ENCODE results near the gene DCANP1. TPM values are rescaled to one million over a fixed set of nuclear protein-coding genes. Genes with fewer than 3 reads are reported as not detected.

The DCANP1 gene
- polyA plus RNA-seq, 2 of the 4 experiments (the other 2 are of a cell fraction), result not detected

GRCh38 chr5:135494196-135494595, 47.0 kb upstream of the DCANP1 start (continued):
- TF ChIP-seq ZSCAN20 (CRISPR knock-in tag; IDR thresholded peaks at IDR 0.05) (no peak), EHF (CRISPR knock-in tag; IDR thresholded peaks at IDR 0.05) (no peak)

DNA sequence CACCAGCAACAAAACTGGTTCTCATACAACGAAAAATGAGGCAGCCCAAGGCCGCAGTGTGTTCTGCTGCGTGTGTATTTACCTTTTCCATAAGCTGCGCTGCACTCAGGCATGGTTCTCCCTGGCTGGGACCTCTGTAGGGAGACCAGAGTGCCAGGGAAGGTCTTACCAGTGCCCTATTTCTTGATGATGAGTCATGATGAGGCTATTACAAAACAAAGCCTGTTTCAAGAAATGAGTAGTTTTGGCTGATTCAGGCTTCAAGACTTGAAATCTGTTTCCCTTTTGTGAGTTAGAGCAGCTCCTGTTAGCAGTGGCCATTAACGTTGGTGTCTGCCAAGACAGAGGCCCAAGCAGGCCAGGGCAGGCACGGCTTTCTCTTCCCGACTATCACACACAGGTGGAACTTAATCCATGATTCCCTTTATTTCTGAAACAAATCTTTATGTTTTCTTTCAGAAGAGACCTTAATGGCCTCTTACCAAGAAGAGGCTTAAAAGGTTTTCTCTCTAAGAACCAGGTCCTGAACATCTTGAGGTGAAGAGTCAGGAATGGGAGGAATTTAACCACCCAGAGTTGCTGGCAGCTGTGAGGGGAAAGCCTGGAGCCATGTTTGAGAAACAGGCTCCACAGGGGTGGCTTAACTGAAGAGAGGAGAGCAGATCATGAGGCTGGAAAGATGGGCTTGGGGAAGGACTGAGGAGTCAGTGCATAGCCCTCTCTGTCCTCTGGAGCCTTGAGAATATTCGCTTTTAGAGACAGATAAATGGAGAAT, 46.4 kb upstream of the DCANP1 start:
- TF ChIP-seq CEBPB (IDR thresholded peaks at IDR 0.05), result peak; percentile 42 to 51; a peak in 3 of 4 replicates
- TF ChIP-seq FOSL2 (IDR thresholded peaks at IDR 0.05), result peak; percentile 55; the same call in 1 of the 2 replicates
- peak; percentile 68 for TF ChIP-seq FOSL2 (CRISPR knock-in tag; IDR thresholded peaks at IDR 0.05)
- peak; percentile 11 for TF ChIP-seq MAFK (IDR thresholded peaks at IDR 0.05; ENCODE audit: partially characterized antibody)
- TF ChIP-seq RAD21 (conservative IDR thresholded peaks at IDR 0.05 in 1 of 2, IDR thresholded peaks at IDR 0.05 in 1 of 2), result no peak
- 0 out of 2 replicates have a peak, but pooled peaks have one; percentile 24 for TF ChIP-seq NFE2L2 (conservative IDR thresholded peaks at IDR 0.05; ENCODE audit: low read length)
- H3K4me2 ChIP-seq, result peak overlapping the region; percentile 16; the same call in 2 of the 3 replicates
- WGBS (ENCODE audit: missing lambda C conversion rate), result 55% methylated on average over 8 of the region's 8 CpGs
- peaks cover 25% of the 10 kb centered on the region; the same call in 2 of the 3 replicates for H3K4me1 ChIP-seq
- peak overlapping the region; percentile 53 to 79; a peak in 5 of 6 replicates for H3K27ac ChIP-seq
- no peaks in the 10 kb centered on the region for H3K9me3 ChIP-seq
- CTCF ChIA-PET, result interaction anchor here (0.9 to 6.1 kb wide), 9 partner anchors 19 to 73 kb away, joined by 3 to 43 read pairs (median 5); no protein-coding TSS in a partner anchor
- DNase-seq (ENCODE audit: low read depth in 1 of 2, low spot score in 1 of 2) (peak; percentile 27 to 46), FAIRE-seq (no peak), ATAC-seq (peak; percentile 50 to 56; a peak in 3 of 6 replicates)
- no peak overlapping the region for H3K4me3 ChIP-seq
- POLR2A ChIA-PET, result interaction anchor here (0.5 kb wide), 1 partner anchor 23 kb away, joined by 4 read pairs; no protein-coding TSS in a partner anchor

GRCh38 chr5:135492319-135492626, 45.1 kb upstream of the DCANP1 start:
- TF ChIP-seq KDM1A (IDR thresholded peaks at IDR 0.05; ENCODE audit: low read depth) (no peak), MAZ (IDR thresholded peaks at IDR 0.05; ENCODE audit: borderline replicate concordance, low read depth, low read length) (no peak), EP300 (IDR thresholded peaks at IDR 0.05) (no peak), JUN (IDR thresholded peaks at IDR 0.05) (no peak), CBX8 (IDR thresholded peaks at IDR 0.05) (no peak), FOSL2 (IDR thresholded peaks at IDR 0.05) (no peak), FOSL2 (CRISPR knock-in tag; IDR thresholded peaks at IDR 0.05) (no peak), POLR2AphosphoS2 (conservative IDR thresholded peaks at IDR 0.05; ENCODE audit: low read length) (no peak), JUNB (IDR thresholded peaks at IDR 0.05) (no peak), HMGXB4 (CRISPR knock-in tag; IDR thresholded peaks at IDR 0.05; ENCODE audit: borderline replicate concordance) (no peak), NR3C1 (IDR thresholded peaks at IDR 0.05) (no peak), ZFP36 (IDR thresholded peaks at IDR 0.05; ENCODE audit: borderline replicate concordance, partially characterized antibody) (no peak), CTCF (IDR thresholded peaks at IDR 0.05) (no peak), ZNF302 (CRISPR knock-in tag; IDR thresholded peaks at IDR 0.05) (no peak), RNF2 (IDR thresholded peaks at IDR 0.05; ENCODE audit: borderline replicate concordance, low read depth) (no peak), HOXB5 (CRISPR knock-in tag; IDR thresholded peaks at IDR 0.05) (no peak)
- DNase-seq (ENCODE audit: low read depth in 1 of 2, low spot score in 1 of 2) (no peak), FAIRE-seq (no peak), ATAC-seq (no peak)
- Histone ChIP-seq H3K4me3 (no peak overlapping the region), H3K9me3 (no peaks in the 10 kb centered on the region), H3K4me2 (no peak overlapping the region), H3K27ac (peak overlapping the region in 1 of 2 experiments; percentile 49; a peak in 2 of 6 replicates), H3K4me1 (peaks cover 31% of the 10 kb centered on the region)
- ChIA-PET POLR2A (no interaction called here), CTCF (interaction anchor here (0.6 to 6.1 kb wide), 5 partner anchors 21 to 77 kb away, joined by 3 to 43 read pairs (median 3); no protein-coding TSS in a partner anchor)
- 84% methylated on average over 3 of the region's 3 CpGs for WGBS (ENCODE audit: missing lambda C conversion rate)
